ENCODE measurements around the gene SCIMP. TPM values are rescaled to one million over a fixed set of nuclear protein-coding genes. Genes with fewer than 3 reads are reported as not detected.
"Not testable (repeated sequence)": the region's sequence is repeated elsewhere in the genome, so short reads cannot be mapped to it uniquely, and the experiment has no call there.

Gene SCIMP
- total and polyA plus RNA-seq, 2 donors (not counting 1 experiment from before 2014, with no cell fraction given) = 87.4 to 98.5 TPM

GRCh38 chr17:5179003-5179402, 55.7 kb downstream of the SCIMP start:
- Histone ChIP-seq H3K4me3 (ENCODE audit: control extremely low read depth in 1 of 5, extremely low read depth in 1 of 5, insufficient read depth in 1 of 5, low read depth in 2 of 5, low read length in 4 of 5) (no peak overlapping the region), H3K4me2 (replicated peaks; ENCODE audit: low read depth, low read length, poor library complexity, severe bottlenecking) (no peak overlapping the region), H3K36me3 (replicated peaks in 1 of 2; ENCODE audit: control extremely low read depth in 1 of 2, control insufficient read depth in 1 of 2, extremely low read depth in 1 of 2, insufficient read depth in 2 of 2, low read length in 1 of 2) (peaks cover 6 to 17% of the 10 kb centered on the region in 2 experiments), H2AFZ (ENCODE audit: insufficient read depth, low read depth, low read length, poor library complexity, severe bottlenecking) (no peak overlapping the region), H3K27me3 (replicated peaks in 1 of 4; ENCODE audit: control extremely low read depth in 1 of 4, control insufficient read depth in 3 of 4, insufficient read depth in 4 of 4, low read length in 3 of 4) (no peaks in the 10 kb centered on the region), H3K79me2 (ENCODE audit: control insufficient read depth, insufficient read depth, low read length) (no peaks in the 10 kb centered on the region), H3K27ac (ENCODE audit: low read length in 2 of 2) (no peak overlapping the region), H3K9ac (ENCODE audit: low read length) (no peak overlapping the region), H4K20me1 (ENCODE audit: control insufficient read depth, insufficient read depth, low read length, poor library complexity, severe bottlenecking) (no peaks in the 10 kb centered on the region), H3K4me1 (ENCODE audit: control insufficient read depth in 2 of 2, insufficient read depth in 2 of 2, low read length in 2 of 2) (no peaks in the 10 kb centered on the region), H3K9me3 (ENCODE audit: control extremely low read depth in 1 of 3, control insufficient read depth in 2 of 3, insufficient read depth in 1 of 3, low read length in 2 of 3) (peaks cover 21 to 68% (median 52%) of the 10 kb centered on the region in 3 donors)
- Mint-ChIP-seq H3K4me3 (no peak overlapping the region), H3K27ac (no peak overlapping the region), H3K4me1 (no peaks in the 10 kb centered on the region), H3K27me3 (no peaks in the 10 kb centered on the region), H3K9me3 (ENCODE audit: insufficient read depth) (peaks cover 14% of the 10 kb centered on the region)
- TF ChIP-seq EZH2 (IDR thresholded peaks at IDR 0.05; ENCODE audit: borderline replicate concordance, insufficient read depth, low read depth, low read length, poor library complexity, severe bottlenecking) (no peak), CTCF (IDR thresholded peaks at IDR 0.05) (no peak)
- DNase-seq (no peak), ATAC-seq (ENCODE audit: low read depth) (no peak)
- intact Hi-C loops (cut with micrococcal nuclease) = no loop called here
- WGBS (ENCODE audit: insufficient coverage) = 97% methylated on average over 11 of the region's 12 CpGs
- ChIA-PET POLR2A (no interaction called here), CTCF (interaction anchor here (1.0 kb wide), 1 partner anchor 12 kb away, joined by 3 read pairs; the partner anchor contains the start of gene ZNF594)

GRCh38 chr17:5175027-5175426, 59.6 kb downstream of the SCIMP start:
- H3K9me3 Mint-ChIP-seq (ENCODE audit: insufficient read depth); H2AFZ ChIP-seq (ENCODE audit: insufficient read depth, low read depth, low read length, poor library complexity, severe bottlenecking); H3K27ac Mint-ChIP-seq; CTCF ChIA-PET; intact Hi-C loops (cut with micrococcal nuclease); H3K27me3 Mint-ChIP-seq; H3K36me3 ChIP-seq (replicated peaks in 1 of 2; ENCODE audit: control extremely low read depth in 1 of 2, control insufficient read depth in 1 of 2, extremely low read depth in 1 of 2, insufficient read depth in 2 of 2, low read length in 1 of 2); H3K4me3 Mint-ChIP-seq; H3K79me2 ChIP-seq (ENCODE audit: control insufficient read depth, insufficient read depth, low read length); H3K27me3 ChIP-seq (replicated peaks in 1 of 4; ENCODE audit: control extremely low read depth in 1 of 4, control insufficient read depth in 3 of 4, insufficient read depth in 4 of 4, low read length in 3 of 4); H4K20me1 ChIP-seq (ENCODE audit: control insufficient read depth, insufficient read depth, low read length, poor library complexity, severe bottlenecking); H3K4me3 ChIP-seq (ENCODE audit: control extremely low read depth in 1 of 5, extremely low read depth in 1 of 5, insufficient read depth in 1 of 5, low read depth in 2 of 5, low read length in 4 of 5); DNase-seq; ATAC-seq (ENCODE audit: low read depth); H3K4me1 ChIP-seq (ENCODE audit: control insufficient read depth in 2 of 2, insufficient read depth in 2 of 2, low read length in 2 of 2); H3K4me1 Mint-ChIP-seq; H3K9ac ChIP-seq (ENCODE audit: low read length); H3K4me2 ChIP-seq (replicated peaks; ENCODE audit: low read depth, low read length, poor library complexity, severe bottlenecking); H3K27ac ChIP-seq (ENCODE audit: low read length in 2 of 2): not testable (repeated sequence)
- WGBS (ENCODE audit: insufficient coverage) = 100% methylated on average over 1 of the region's 7 CpGs
- POLR2A ChIA-PET = interaction anchor here (0.6 kb wide), 1 partner anchor 144 kb away, joined by 6 read pairs; no protein-coding TSS in a partner anchor
- H3K9me3 ChIP-seq (ENCODE audit: control extremely low read depth in 1 of 3, control insufficient read depth in 2 of 3, insufficient read depth in 1 of 3, low read length in 2 of 3) = peaks cover 2 to 28% (median 26%) of the 10 kb centered on the region in 3 donors

GRCh38 chr17:5165791-5166564, 68.7 kb downstream of the SCIMP start:
- intact Hi-C loops (cut with micrococcal nuclease); H2AFZ ChIP-seq (ENCODE audit: insufficient read depth, low read depth, low read length, poor library complexity, severe bottlenecking); POLR2A ChIA-PET; H3K79me2 ChIP-seq (ENCODE audit: control insufficient read depth, insufficient read depth, low read length); H3K4me2 ChIP-seq (replicated peaks; ENCODE audit: low read depth, low read length, poor library complexity, severe bottlenecking); H3K9me3 Mint-ChIP-seq (ENCODE audit: insufficient read depth); H3K36me3 ChIP-seq (replicated peaks in 1 of 2; ENCODE audit: control extremely low read depth in 1 of 2, control insufficient read depth in 1 of 2, extremely low read depth in 1 of 2, insufficient read depth in 2 of 2, low read length in 1 of 2); H4K20me1 ChIP-seq (ENCODE audit: control insufficient read depth, insufficient read depth, low read length, poor library complexity, severe bottlenecking); H3K9ac ChIP-seq (ENCODE audit: low read length); H3K27me3 Mint-ChIP-seq; CTCF ChIA-PET; H3K27me3 ChIP-seq (replicated peaks in 1 of 4; ENCODE audit: control extremely low read depth in 1 of 4, control insufficient read depth in 3 of 4, insufficient read depth in 4 of 4, low read length in 3 of 4); H3K9me3 ChIP-seq (ENCODE audit: control extremely low read depth in 1 of 3, control insufficient read depth in 2 of 3, insufficient read depth in 1 of 3, low read length in 2 of 3); H3K4me3 ChIP-seq (ENCODE audit: control extremely low read depth in 1 of 5, extremely low read depth in 1 of 5, insufficient read depth in 1 of 5, low read depth in 2 of 5, low read length in 4 of 5): not testable (repeated sequence)
- H3K27ac Mint-ChIP-seq = peak overlapping the region; percentile 71
- ATAC-seq (ENCODE audit: low read depth) = peak; percentile 47
- H3K4me1 Mint-ChIP-seq = peaks cover 21% of the 10 kb centered on the region
- WGBS (ENCODE audit: insufficient coverage) = 0% methylated on average over 2 of the region's 7 CpGs
- H3K4me3 Mint-ChIP-seq = peak overlapping the region; percentile 58
- peak; percentile 57 for DNase-seq
- Histone ChIP-seq H3K4me1 (ENCODE audit: control insufficient read depth in 2 of 2, insufficient read depth in 2 of 2, low read length in 2 of 2) (peaks cover 18 to 23% of the 10 kb centered on the region in 2 donors), H3K27ac (ENCODE audit: low read length in 2 of 2) (peak overlapping the region in 1 of 2 donors; percentile 47)
